Measurements from ENCODE around the gene STRBP. TPM values are rescaled to one million over a fixed set of nuclear protein-coding genes. Genes with fewer than 3 reads are reported as not detected.

STRBP gene
- total and polyA plus RNA-seq, 2 of the 8 experiments (the other 6 are each of a cell fraction or from before 2014, with no cell fraction given) = 29.7 to 105 TPM

GRCh38 chr9:123165813-123166212 lies 102.6 kb downstream of the STRBP start:
- H3K14ac ChIP-seq (ENCODE audit: insufficient read length) = no peak overlapping the region
- peaks cover 0 to 3% of the 10 kb centered on the region in 2 experiments; a peak in 1 of 4 replicates for H3K79me2 ChIP-seq (ENCODE audit: control insufficient read depth in 1 of 2, insufficient read depth in 2 of 2, low read length in 2 of 2)
- no peak overlapping the region for H2AFZ ChIP-seq (ENCODE audit: low read length)
- H3K9ac ChIP-seq (replicated peaks in 1 of 4; ENCODE audit: extremely low read depth in 1 of 4, low read depth in 3 of 4, low read length in 3 of 4) = no peak overlapping the region
- ChIA-PET POLR2A (ENCODE audit: partially characterized antibody) (interaction anchor here (1.0 to 1.1 kb wide), 2 partner anchors 11 to 40 kb away, joined by 3 to 4 read pairs; no protein-coding TSS in a partner anchor), CTCF (ENCODE audit: partially characterized antibody) (interaction anchor here (0.6 to 1.7 kb wide), 3 partner anchors 63 to 292 kb away, joined by 3 to 4 read pairs (median 4); no protein-coding TSS in a partner anchor)
- no peak overlapping the region for H3K4me3 ChIP-seq (ENCODE audit: extremely low read depth in 1 of 4, insufficient read depth in 2 of 4, low read depth in 3 of 4, low read length in 4 of 4)
- H2BK5ac ChIP-seq (ENCODE audit: low read depth, low read length) = no peak overlapping the region
- no peak for DNase-seq (ENCODE audit: low read depth in 1 of 2, low spot score in 2 of 2)
- H2BK20ac ChIP-seq (ENCODE audit: low read length) = no peak overlapping the region
- no peak overlapping the region for H3K56ac ChIP-seq (replicated peaks; ENCODE audit: insufficient read length, low read depth, low read length)
- H3K27ac ChIP-seq (ENCODE audit: low read depth, low read length) = no peak overlapping the region
- H4K5ac ChIP-seq (ENCODE audit: insufficient read length, low read depth, low read length) = no peak overlapping the region
- H2BK120ac ChIP-seq (replicated peaks; ENCODE audit: low read depth, low read length) = no peak overlapping the region
- H2BK12ac ChIP-seq (ENCODE audit: low read depth, low read length) = no peak overlapping the region
- FAIRE-seq = no peak
- TF ChIP-seq JUN (IDR thresholded peaks at IDR 0.05; ENCODE audit: low read depth, low read length) (no peak), TBP (IDR thresholded peaks at IDR 0.05; ENCODE audit: low read depth, low read length) (no peak), MAFK (IDR thresholded peaks at IDR 0.05; ENCODE audit: low read depth, low read length) (peak; percentile 11; the same call in 1 of the 2 replicates)
- no peak overlapping the region for H4K8ac ChIP-seq (ENCODE audit: extremely low read depth, insufficient read depth, low read length)
- no peaks in the 10 kb centered on the region; a peak in 1 of 8 replicates for H3K36me3 ChIP-seq (ENCODE audit: control insufficient read depth in 2 of 4, insufficient read depth in 4 of 4, low read length in 3 of 4)
- WGBS, 2 experiments (ENCODE audit: extremely low coverage in 1 of 2, insufficient coverage in 1 of 2, insufficient read length in 1 of 2, insufficient replicate concordance in 2 of 2, low coverage in 1 of 2, low lambda C conversion rate in 2 of 2, missing lambda C conversion rate in 1 of 2) = 89% methylated on average over 1 of the region's 1 CpG; no CpG with 5 or more reads in 1 of the 2 experiments
- no peak overlapping the region for H3K18ac ChIP-seq (ENCODE audit: extremely low read depth, low read length)
- H2BK15ac ChIP-seq (ENCODE audit: low read length) = no peak overlapping the region
- H4K91ac ChIP-seq (replicated peaks; ENCODE audit: insufficient read length, low read length) = no peak overlapping the region
- H3K79me1 ChIP-seq (ENCODE audit: low read depth, low read length) = no peaks in the 10 kb centered on the region; the same call in 1 of the 2 replicates
- no peaks in the 10 kb centered on the region for H3K27me3 ChIP-seq (replicated peaks in 1 of 4; ENCODE audit: control insufficient read depth in 3 of 4, extremely low read depth in 1 of 4, insufficient read depth in 3 of 4, low read length in 3 of 4)
- H4K20me1 ChIP-seq (replicated peaks in 1 of 2; ENCODE audit: control insufficient read depth in 1 of 2, insufficient read depth in 2 of 2, low read length in 2 of 2) = no peaks in the 10 kb centered on the region
- no peak overlapping the region for H3K23ac ChIP-seq (ENCODE audit: insufficient read length)
- H3K23me2 ChIP-seq (ENCODE audit: low read depth, low read length) = no peaks in the 10 kb centered on the region
- no peaks in the 10 kb centered on the region for H3K4me1 ChIP-seq (replicated peaks in 1 of 4; ENCODE audit: control insufficient read depth in 3 of 4, insufficient read depth in 4 of 4, low read length in 3 of 4)
- no peak overlapping the region for H3K4me2 ChIP-seq (ENCODE audit: insufficient read depth in 1 of 2, low read depth in 2 of 2, low read length in 2 of 2)
- H2AK5ac ChIP-seq (ENCODE audit: low read depth, low read length) = no peak overlapping the region
- no peaks in the 10 kb centered on the region for H3K9me3 ChIP-seq (ENCODE audit: insufficient read depth in 2 of 2, low read depth in 1 of 2, low read length in 1 of 2)
- no peak overlapping the region for H3K4ac ChIP-seq (replicated peaks; ENCODE audit: insufficient read length, low read depth, low read length)

Measured in H1 (cell line).